ENCODE measurements around the gene WIPF3.

WIPF3 gene

DNA sequence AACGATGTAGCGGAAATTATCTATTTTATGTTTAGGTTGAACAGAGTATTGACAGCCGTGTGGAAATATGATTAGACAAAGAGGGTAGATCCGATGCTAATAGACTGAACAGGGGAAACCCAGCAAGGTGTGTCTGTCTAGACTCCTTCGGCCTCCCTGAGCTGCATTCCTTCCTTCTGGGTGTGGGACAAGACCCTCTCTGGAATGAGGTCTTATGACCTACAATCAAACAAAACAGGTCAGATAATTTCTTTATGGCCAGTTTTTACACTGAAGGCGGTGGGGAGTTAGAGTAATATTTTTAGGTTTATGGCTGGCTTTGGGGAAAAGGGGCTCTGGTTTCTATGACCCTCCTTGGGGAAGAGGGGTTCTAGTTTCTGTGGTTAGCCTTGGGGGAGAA, 41.2 kb downstream of the WIPF3 start:
- in situ Hi-C loops (cut with HindIII; ENCODE audit: low sequenced_read_pairs) = no loop called here

DNA sequence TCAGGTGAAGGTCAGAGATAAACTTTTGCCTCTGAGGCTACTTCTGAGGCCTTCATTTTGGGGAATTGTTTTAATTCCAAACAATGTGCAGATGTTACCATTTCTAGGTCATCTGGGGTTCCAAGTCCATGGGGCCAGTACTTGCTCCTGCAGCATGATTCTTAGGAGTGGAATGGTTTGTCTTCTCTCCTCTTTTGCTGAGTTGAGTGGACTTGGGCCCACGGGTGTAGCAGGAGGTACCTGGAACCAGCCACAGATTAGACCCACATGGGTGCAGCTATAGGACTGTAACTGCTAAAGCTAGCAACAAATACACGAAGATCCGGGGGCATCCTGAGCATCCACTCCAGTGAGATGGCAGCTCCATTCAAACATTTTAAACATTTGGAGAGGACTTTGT, 41.6 kb downstream of the WIPF3 start:
- in situ Hi-C loops (cut with HindIII; ENCODE audit: low sequenced_read_pairs) = no loop called here

DNA sequence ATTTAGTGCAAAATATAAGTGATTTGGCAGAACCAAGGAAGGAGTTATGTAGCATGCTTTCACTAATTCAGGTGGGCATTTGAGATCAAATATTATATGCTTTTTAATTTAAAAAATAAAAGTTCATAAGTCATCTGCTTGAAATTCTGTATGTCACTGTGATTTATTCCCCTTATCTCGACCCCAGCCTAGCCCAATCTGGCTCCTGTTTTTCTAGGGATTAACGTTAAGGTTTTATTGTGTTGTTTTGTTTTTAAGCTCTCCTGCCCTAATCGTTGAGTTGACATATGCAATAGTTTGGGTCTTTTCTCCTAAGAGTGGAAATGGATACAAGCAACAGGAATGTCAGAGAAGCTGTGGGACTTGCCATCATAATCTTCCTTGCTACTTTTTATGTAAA, 42.6 kb downstream of the WIPF3 start:
- in situ Hi-C loops (cut with HindIII; ENCODE audit: low sequenced_read_pairs) = no loop called here

DNA sequence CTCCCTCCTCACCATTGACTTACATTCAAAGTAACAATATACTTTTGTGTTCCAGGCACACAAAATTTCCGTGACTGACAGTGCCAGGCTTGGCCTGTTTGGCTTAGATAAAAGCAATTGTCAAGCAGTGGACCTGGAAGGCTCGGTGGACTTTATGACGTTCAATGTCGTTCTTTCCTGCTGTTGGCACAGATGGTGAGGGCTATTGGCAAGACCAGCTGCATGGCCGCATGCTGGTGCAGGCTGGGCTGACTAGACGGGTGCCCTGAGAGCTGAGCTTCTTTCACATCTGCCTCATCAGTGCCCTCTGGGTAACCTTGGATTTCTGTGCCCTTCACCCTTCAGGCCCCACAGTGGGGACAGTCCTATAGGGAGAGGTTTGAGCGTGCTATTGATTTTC, 45.2 kb downstream of the WIPF3 start:
- in situ Hi-C loops (cut with HindIII; ENCODE audit: low sequenced_read_pairs) = loop anchor here (25.0 kb wide), 1 partner anchor 211 kb away; no protein-coding TSS in a partner anchor

DNA sequence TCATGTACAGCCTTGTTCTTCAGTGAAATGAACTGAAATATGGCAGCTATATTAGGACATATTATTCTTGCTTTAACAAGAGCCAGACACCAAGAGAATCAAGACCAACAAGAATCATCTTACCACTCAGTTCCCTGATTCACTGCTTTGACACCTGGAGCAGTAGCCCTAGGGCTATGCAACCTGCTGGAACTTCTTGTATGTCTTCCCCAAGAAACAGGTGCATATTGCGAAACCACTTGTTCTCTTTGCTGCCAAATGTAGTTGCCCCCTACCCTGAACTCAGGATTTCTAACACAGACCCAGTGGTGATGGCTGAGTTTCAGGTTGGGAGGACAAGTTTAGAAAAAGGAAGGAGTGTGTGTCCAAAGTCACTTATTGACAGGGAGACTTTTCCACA, 46.1 kb downstream of the WIPF3 start:
- in situ Hi-C loops (cut with HindIII; ENCODE audit: low sequenced_read_pairs) = loop anchor here (25.0 kb wide), 1 partner anchor 210 kb away; no protein-coding TSS in a partner anchor

DNA sequence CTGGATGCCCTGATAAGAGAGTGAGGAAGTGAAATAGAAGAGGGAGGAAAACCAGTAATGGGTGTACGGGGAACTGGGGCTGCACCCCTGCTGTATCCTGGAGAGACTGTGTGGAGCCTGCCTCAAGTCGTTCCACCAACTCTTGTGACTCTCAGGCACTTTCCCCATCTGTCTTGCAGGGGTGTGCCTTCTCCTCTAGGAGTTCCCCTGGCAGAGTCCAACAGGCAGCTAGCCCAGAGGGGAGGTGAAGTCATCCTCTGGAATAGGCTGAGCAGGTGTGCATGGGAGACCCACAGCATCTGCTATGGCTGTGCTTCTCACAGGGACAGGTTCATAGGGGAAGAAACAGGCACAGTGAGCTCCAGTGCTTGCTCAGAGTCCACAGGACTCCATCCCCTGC, 46.8 kb downstream of the WIPF3 start:
- in situ Hi-C loops (cut with HindIII; ENCODE audit: low sequenced_read_pairs) = loop anchor here (25.0 kb wide), 1 partner anchor 209 kb away; no protein-coding TSS in a partner anchor

DNA sequence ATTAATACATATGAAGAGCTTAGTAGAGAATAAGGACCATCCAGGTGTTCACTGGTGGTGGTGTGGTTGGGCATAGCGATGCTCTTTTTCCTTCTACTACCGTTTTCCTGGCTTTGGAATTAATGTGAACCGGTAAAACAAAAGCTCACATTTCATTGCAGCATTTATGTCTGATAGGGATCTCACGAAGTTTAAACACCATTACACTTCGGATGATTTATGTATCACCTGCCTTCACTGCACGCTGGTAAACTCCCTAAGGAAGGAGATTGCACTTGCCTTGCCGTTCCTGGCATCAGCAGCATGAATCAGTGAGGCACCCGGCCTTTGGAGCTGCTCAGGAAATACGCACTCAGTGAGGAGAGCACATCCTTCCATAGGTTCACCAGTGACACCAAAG, 47.5 kb downstream of the WIPF3 start:
- in situ Hi-C loops (cut with HindIII; ENCODE audit: low sequenced_read_pairs) = loop anchor here (25.0 kb wide), 1 partner anchor 209 kb away; no protein-coding TSS in a partner anchor

DNA sequence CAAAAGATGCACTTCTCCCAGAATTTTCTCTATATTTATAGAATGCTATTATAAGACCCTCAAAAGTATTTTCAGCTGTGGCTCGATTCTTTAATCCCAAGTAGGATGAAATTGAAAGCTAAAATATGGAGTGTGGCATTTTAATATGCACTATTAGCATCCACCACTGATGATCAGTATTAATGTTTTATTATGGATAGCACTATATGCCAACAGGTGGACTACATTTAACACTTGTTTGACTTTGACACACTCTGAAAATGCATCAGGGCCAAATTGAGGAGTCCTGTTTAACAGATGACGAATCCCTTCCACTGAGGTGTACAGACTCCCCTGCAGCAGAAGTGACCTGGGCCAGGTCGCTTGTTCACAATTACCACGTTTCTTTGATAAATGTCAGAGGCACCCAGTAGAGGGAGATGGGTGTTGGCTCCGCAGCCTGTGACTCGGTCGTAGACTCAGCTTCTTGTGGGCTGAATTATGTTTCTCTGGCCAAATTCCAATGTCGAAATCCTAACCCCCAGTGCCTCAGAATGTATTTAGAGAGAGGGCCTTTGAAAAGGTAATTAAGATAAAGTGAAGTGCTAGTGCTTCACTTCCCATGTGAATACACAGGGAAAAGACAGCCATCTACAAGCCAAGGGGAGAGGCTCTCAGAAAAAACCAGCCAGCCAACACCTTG, 48.1 kb downstream of the WIPF3 start:
- in situ Hi-C loops (cut with HindIII; ENCODE audit: low sequenced_read_pairs) = loop anchor here (25.0 kb wide), 1 partner anchor 208 kb away; no protein-coding TSS in a partner anchor

DNA sequence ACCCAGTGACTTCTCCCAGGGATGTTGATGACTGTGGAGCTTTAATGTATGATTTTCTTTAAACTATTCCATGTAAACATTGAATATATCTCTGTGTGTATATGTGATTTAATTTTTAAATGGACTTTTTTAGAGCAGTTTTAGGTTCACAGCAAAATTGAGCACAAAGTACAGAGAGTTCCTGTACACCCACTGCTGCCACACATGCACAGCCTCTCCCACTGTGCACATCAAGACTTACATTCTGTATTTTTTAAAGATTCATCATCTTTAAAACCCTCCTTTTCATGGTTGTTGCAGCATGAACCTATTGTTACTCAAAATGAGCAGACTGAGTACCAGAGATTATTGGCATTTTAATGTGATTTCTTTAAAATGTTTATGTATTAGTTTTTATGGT, 51.3 kb downstream of the WIPF3 start:
- in situ Hi-C loops (cut with HindIII; ENCODE audit: low sequenced_read_pairs) = loop anchor here (25.0 kb wide), 1 partner anchor 205 kb away; no protein-coding TSS in a partner anchor

DNA sequence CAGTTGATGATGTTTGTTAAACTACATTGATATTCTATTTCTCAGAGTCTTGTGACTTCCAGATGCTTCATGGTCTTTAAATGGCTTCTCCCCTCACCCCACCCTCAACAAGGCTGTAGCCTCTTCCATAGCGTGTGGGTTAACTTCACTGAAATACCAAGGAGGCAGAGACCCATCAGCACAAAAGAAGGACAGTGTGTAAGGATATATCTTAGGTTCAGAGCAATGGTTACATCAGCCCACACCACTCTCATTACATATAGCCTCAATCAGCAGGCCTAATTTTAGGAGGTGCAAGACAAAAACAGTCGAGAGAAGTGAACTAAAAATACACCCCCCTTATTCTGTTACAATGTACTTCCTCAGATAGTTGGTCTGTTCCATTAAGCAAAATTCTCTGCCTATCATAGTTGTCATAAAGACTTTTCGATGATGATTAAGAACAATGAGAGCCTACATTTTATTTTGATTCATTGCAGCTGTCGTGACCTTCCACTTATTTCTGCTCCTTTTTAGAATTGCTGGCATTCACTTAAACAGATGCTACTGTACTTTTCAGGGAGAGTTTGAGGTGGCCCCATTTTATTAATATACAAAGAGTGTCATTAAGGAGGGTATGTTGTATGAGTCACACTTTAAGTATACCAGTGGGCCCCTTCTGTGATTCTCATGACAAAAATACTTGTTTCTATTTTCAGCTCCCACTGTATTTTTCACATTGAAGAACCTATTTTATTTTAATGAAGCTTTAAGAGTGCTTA, 52.1 kb downstream of the WIPF3 start:
- in situ Hi-C loops (cut with HindIII; ENCODE audit: low sequenced_read_pairs) = loop anchor here (25.0 kb wide), 1 partner anchor 204 kb away; no protein-coding TSS in a partner anchor

DNA sequence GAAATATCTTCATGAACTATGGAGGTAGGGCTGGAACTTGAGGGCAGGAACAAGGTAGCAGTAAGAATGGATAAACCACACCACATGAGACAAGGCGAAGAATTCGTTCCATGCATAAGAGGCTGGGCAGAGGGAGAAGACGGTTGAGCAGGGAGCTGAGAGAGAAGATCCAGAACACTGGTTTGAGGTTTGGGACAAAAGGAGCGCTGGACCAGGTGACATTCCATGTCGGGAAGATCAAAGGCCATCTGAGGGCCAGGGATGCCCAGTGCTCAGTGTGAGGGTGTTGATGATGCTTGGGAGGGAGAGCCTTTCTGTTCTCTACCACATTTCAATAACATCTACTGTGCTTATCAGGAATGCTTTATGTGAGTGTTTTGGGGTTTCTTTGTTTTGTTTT, 52.8 kb downstream of the WIPF3 start:
- in situ Hi-C loops (cut with HindIII; ENCODE audit: low sequenced_read_pairs) = loop anchor here (25.0 kb wide), 1 partner anchor 203 kb away; no protein-coding TSS in a partner anchor

DNA sequence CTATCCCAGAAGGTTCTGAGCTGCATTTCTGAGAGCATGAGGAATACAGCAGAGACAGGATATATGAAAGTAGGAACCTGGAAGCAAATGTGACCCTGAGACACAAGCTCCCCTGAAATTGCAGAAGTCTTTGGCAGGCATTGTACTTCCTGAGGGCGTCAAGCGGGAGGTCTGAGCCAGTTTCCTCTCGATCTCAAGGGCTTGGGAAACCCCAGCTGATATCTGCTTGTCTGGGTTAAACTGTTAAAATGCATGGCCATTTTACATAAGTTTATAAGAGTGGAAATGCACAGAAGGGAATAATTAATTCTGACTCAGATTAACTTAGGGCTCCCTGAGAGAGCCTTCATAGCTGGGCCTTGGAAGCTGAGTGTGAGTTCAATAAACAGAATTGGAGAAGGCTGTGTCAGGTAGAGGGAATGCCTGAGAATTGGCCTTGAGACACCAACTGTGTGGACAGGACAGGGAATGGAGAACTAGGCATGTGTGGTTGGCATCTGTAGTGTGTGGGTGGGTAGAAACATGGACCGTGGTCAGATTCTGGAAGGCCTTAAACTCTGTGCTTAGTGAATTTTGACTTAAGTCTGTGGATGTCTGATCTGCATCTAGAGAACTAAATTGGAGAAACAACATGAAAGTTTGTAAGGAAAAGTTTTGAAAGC, 53.3 kb downstream of the WIPF3 start:
- in situ Hi-C loops (cut with HindIII; ENCODE audit: low sequenced_read_pairs) = loop anchor here (25.0 kb wide), 1 partner anchor 203 kb away; no protein-coding TSS in a partner anchor

DNA sequence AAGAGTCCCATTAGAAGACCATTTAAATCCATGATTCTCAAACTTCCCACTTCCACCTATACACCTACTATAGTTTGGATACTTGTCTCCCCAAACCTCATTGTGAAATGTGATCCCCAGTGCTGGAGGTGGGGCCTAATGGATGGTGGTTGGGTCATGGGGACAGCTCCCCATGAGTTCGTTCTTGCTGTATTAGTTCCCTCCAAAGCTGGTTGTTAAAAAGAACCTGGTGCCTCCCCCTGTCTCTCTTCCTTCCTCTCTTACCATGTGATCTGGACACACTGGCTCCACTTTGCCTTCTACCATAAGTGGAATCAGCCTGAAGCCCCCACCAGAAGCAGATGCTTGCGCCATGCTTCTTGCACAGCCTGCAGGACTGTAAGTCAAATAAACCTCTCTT, 53.9 kb downstream of the WIPF3 start:
- in situ Hi-C loops (cut with HindIII; ENCODE audit: low sequenced_read_pairs) = loop anchor here (25.0 kb wide), 1 partner anchor 202 kb away; no protein-coding TSS in a partner anchor

DNA sequence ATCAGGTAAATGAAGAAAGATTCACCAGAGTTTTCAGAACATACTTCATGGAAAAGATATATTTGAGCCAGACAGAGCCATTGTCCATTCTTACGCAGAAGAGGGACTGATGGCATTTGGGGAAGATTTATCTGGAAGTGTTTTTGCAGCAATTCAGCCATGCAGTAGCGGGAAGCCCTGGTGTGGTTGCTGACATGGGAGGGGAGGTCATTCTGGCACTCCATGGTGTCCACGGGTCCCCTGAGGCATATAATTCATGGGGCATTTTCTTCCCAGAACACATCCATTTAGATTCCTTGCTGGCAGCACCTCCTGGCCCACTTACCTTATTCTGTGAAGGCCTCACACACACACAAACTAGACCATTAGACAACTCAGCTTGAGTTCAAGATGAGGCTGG, 55.6 kb downstream of the WIPF3 start:
- in situ Hi-C loops (cut with HindIII; ENCODE audit: low sequenced_read_pairs) = loop anchor here (25.0 kb wide), 1 partner anchor 200 kb away; no protein-coding TSS in a partner anchor

DNA sequence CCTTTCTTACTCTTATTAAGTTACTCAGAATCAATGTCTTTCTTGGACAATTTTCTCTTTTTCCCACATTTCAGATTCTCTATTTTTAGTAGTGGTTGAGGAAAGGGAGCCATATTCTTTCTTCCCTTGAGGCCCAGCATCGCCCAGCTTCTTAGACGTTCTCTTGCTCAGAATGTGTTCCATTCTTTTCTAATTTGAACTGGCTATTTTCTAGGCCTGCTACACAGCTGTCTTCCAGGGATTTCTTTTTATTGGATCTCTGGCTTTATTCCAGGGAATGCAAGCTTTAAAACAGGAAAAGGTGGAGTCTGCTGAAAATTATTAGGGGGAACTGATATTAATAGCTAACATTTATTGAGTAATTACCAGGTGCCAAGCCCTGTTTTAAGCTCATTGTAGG, 58.3 kb downstream of the WIPF3 start:
- in situ Hi-C loops (cut with HindIII; ENCODE audit: low sequenced_read_pairs) = loop anchor here (25.0 kb wide), 1 partner anchor 198 kb away; no protein-coding TSS in a partner anchor

DNA sequence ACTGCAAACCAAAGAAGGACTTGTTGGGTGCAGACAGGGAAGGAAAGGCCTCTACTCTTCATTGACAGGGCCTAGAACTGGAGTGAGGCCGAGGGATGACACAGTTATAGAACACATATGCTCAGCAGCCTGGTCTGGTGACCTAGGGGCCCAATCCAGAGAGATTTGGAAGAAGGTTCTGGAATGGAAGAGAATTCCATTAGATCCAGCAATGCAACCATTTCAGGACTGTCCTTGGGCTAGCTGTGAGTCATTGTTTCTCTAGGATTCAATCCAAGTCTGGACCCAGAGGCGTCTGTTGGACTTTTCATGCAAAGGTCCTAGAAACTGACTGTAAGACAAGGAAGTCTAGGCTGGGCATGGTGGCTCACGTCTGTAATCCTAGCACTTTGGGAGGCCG, 59.2 kb downstream of the WIPF3 start:
- in situ Hi-C loops (cut with HindIII; ENCODE audit: low sequenced_read_pairs) = loop anchor here (25.0 kb wide), 1 partner anchor 197 kb away; no protein-coding TSS in a partner anchor

DNA sequence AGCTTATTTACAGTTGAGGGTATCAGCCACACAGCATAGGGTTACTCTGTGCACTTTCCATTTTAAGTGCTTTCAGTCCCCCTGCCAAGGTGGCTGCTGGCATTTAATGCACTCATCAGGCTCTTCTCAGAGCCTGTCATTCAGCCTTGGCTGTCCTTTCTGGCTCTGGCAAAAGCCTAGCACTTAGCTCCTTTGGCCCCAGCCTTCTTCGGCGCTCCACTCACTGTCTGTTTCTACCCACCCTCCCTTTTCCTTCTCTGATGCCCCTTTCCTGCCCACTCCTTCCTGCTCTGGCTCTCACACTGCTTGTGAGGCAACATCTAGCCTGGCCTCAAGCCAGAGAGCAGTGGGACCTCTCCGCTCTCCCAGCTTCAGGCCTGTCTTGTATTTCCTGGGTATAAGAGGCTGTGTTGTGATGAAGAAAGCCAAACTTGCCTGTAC, 60.2 kb downstream of the WIPF3 start:
- in situ Hi-C loops (cut with HindIII; ENCODE audit: low sequenced_read_pairs) = loop anchor here (25.0 kb wide), 1 partner anchor 196 kb away; no protein-coding TSS in a partner anchor

DNA sequence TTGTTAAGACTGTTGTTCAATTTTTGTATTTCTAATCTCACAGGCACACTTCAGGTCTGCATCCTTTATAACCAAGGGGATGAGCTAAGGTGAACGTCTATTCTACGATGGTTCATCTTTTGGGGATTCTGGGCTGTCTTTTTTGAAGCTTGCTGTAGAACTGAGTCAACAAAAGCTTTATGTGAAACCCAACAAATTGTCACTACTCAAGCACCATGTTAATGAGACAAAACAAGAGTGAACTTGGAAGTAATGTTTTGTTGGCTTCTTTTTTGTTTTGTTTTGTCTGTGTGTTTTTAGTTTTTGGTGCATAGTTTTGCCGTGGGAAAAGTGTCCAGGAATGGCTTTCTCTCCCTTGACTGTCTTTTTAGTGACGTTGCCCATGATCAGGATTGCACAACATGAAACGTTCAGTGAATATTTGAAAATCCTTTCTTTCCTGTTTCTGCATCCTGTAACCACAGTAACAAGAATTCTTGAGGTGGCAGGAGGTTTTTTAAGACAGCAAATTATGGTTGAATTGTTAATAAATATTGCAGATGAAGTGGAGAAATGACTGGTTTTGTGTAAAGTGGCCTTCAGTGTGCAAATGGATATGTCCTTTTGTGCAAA, 65.6 kb downstream of the WIPF3 start:
- in situ Hi-C loops (cut with HindIII; ENCODE audit: low sequenced_read_pairs) = loop anchor here (25.0 kb wide), 1 partner anchor 190 kb away; no protein-coding TSS in a partner anchor

DNA sequence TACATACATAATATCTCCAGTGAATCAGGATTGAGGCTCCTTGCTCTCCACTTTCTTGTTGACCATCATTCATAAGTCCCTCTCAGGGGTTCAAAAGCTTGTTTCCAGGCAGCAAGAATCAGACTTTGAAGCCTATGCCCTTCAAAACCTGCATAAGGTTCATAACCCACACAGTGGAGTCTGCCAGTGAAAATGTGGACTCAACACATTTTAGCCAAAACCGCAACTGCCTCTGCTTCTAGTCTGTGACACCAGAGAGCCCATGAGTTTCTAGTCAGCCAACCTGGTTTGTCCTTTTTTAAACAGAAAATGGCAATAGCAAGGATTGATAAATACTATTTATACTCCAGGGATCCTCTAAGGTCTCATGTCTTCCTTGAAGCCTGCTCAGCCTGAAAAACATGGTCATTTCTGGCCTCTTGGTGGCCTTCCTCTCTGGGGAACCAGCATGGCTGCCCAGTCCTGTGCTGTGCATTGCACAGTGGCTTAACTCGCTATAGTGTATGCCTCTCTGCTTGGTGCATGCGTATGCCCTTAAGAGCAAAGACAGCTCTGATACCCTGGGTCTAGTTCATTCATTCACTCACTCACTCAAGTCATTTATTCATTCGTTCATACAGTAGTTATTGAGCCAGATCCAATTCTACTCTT, 67.5 kb downstream of the WIPF3 start:
- in situ Hi-C loops (cut with HindIII; ENCODE audit: low sequenced_read_pairs) = loop anchor here (25.0 kb wide), 1 partner anchor 189 kb away; no protein-coding TSS in a partner anchor

DNA sequence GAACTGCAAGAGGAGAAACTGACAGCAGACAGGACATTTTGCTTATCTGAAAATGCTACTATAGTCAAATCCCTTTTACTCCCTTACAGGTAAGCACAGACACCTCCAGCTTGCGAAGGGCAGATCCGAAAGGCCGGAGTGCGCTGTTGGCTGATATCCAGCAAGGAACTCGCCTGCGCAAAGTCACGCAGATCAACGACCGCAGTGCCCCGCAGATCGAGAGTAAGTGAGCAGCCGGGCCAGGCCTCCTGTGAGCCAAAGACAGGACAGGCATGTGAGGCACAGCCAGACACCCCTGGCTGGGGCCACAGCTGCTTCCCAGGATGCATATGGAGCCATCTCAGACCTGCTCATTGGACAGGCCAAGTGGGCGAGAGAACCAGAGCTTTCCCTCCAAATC, 69.4 kb downstream of the WIPF3 start:
- in situ Hi-C loops (cut with HindIII; ENCODE audit: low sequenced_read_pairs) = no loop called here
